GM23248 (cell line): ENCODE results near the gene TRAPPC2L. TPM values are rescaled to one million over a fixed set of nuclear protein-coding genes. Genes with fewer than 3 reads are reported as not detected.

Source experiments
- DNase-seq: peaks from one replicate; pipeline ENCODE4 v3.0.0-alpha.2; 2015
- H2AFZ ChIP-seq: fragments of 200-600 bp; sonication (generic); 2 replicates; pipeline ENCODE4 v1.6.1; 2016; ENCODE audit warnings: antibody characterized with exemption
- H3F3A ChIP-seq: fragments of 200-600 bp; sonication (generic); 2 replicates; pipeline ENCODE4 v1.6.1; 2016; ENCODE audit warnings: mild to moderate bottlenecking, antibody characterized with exemption, mixed run types; ENCODE audit not compliant: insufficient read depth
- H3K27ac ChIP-seq: fragments of 200-600 bp; sonication (generic); 2 replicates; pipeline ENCODE4 v1.5.1; 2016; ENCODE audit warnings: mild to moderate bottlenecking
- H3K27me3 ChIP-seq: fragments of 200-600 bp; sonication (generic); replicated peaks from 2 replicates; pipeline ENCODE4 v1.6.1; 2016; ENCODE audit warnings: mild to moderate bottlenecking; ENCODE audit not compliant: insufficient read depth
- H3K36me3 ChIP-seq: fragments of 200-600 bp; sonication (generic); 2 replicates; pipeline ENCODE4 v1.6.1; 2016; ENCODE audit warnings: low read depth, mild to moderate bottlenecking
- H3K4me1 ChIP-seq: fragments of 200-600 bp; sonication (generic); 2 replicates; pipeline ENCODE4 v1.6.1; 2016; ENCODE audit warnings: mild to moderate bottlenecking; ENCODE audit not compliant: insufficient read depth
- H3K4me2 ChIP-seq: fragments of 200-600 bp; sonication (generic); one replicate; pipeline ENCODE4 v1.6.1; 2016; ENCODE audit warnings: mild to moderate bottlenecking; ENCODE audit not compliant: unreplicated experiment
- H3K4me3 ChIP-seq: fragments of 200-600 bp; sonication (generic); 2 replicates; pipeline ENCODE4 v1.5.1; 2016; ENCODE audit warnings: mild to moderate bottlenecking
- H3K79me2 ChIP-seq: fragments of 200-600 bp; sonication (generic); 2 replicates; pipeline ENCODE4 v1.6.1; 2016; ENCODE audit warnings: mild to moderate bottlenecking; ENCODE audit not compliant: insufficient read depth
- H3K9ac ChIP-seq: fragments of 200-600 bp; sonication (generic); 2 replicates; pipeline ENCODE4 v1.6.1; 2016; ENCODE audit warnings: mild to moderate bottlenecking
- H3K9me2 ChIP-seq: fragments of 200-600 bp; sonication (generic); 2 replicates; pipeline ENCODE4 v1.6.1; 2016; ENCODE audit warnings: mixed run types, mild to moderate bottlenecking, moderate library complexity; ENCODE audit not compliant: insufficient read depth
- H3K9me3 ChIP-seq: fragments of 200-600 bp; sonication (generic); one replicate; pipeline ENCODE4 v1.6.1; 2017; ENCODE audit warnings: low read depth
- H4K20me1 ChIP-seq: fragments of 200-600 bp; sonication (generic); 2 replicates; pipeline ENCODE4 v1.6.0; 2016; ENCODE audit not compliant: insufficient read depth
- EZH2 ChIP-seq: fragments of 200-600 bp; sonication (generic); IDR thresholded peaks from 2 replicates; pipeline ENCODE4 v1.6.1; 2018; ENCODE audit warnings: antibody characterized with exemption, mild to moderate bottlenecking; ENCODE audit not compliant: insufficient read depth, poor library complexity, severe bottlenecking
- EZH2phosphoT487 ChIP-seq: fragments of 200-600 bp; sonication (generic); IDR thresholded peaks from 2 replicates; pipeline ENCODE4 v1.6.1; 2018; ENCODE audit warnings: antibody characterized with exemption, moderate library complexity, mild to moderate bottlenecking, low read depth; ENCODE audit not compliant: insufficient read depth
- WGBS, 2 experiments: methylation state at CpG; one replicate each; pipeline ENCODE4 v1.1.6; 2015 to 2017; ENCODE audit warnings: low lambda C conversion rate in 2 of 2, low coverage in 1 of 2; ENCODE audit errors: missing lambda C conversion rate in 2 of 2; 5-methylcytosine and 5-hydroxymethylcytosine counted together
- in situ Hi-C: fragments of 300-500 bp; cut with MboI; formaldehyde crosslinking; loops from 2 replicates; pipeline ENCODE4 v1.15.0; 2020
- polyA plus RNA-seq: library from polyadenylated mRNA; unstranded; fragments of >200 nt; fragmentation: Nextera tagmentation; extraction: Ambion mirVana; gene quantifications from 2 replicates; pipeline ENCODE4 v1.2.1, GENCODE V29; 2016
- total RNA-seq: library from RNA; depleted of rRNA; stranded (reverse); fragments of >200 nt; shearing (Covaris generic); gene quantifications from 2 replicates; pipeline ENCODE4 v1.2.3, GENCODE V29; 2014

The TRAPPC2L gene
- total and polyA plus RNA-seq, 2 experiments from 2014 or later = 18.7 to 83.2 TPM

- Histone ChIP-seq H2AFZ (no peak overlapping the region), H3K36me3 (no peaks in the 10 kb centered on the region), H3K9me3 (no peaks in the 10 kb centered on the region), H3K4me1 (peaks cover 8% of the 10 kb centered on the region; the same call in 1 of the 2 replicates), H3K9me2 (no peaks in the 10 kb centered on the region), H3K79me2 (peaks cover 27% of the 10 kb centered on the region; the same call in 1 of the 2 replicates), H3F3A (no peaks in the 10 kb centered on the region; the same call in 1 of the 2 replicates), H3K27ac (no peak overlapping the region), H3K4me3 (no peak overlapping the region), H3K4me2 (no peak overlapping the region), H3K27me3 (no peaks in the 10 kb centered on the region), H4K20me1 (no peaks in the 10 kb centered on the region), H3K9ac (no peak overlapping the region)
- in situ Hi-C loops = no loop called here
- DNase-seq = no peak
- WGBS, 2 experiments = 76 to 80% methylated on average over 18 to 20 of the region's 20 CpGs
- no peak for TF ChIP-seq EZH2phosphoT487
- no peak for TF ChIP-seq EZH2
Observed at GRCh38 chr16:88854306-88855111, 2.4 kb upstream of the TRAPPC2L start.

- Histone ChIP-seq H3K4me1 (peaks cover 8% of the 10 kb centered on the region; the same call in 1 of the 2 replicates), H3K9me2 (no peaks in the 10 kb centered on the region), H3K4me2 (no peak overlapping the region), H3K79me2 (peaks cover 27% of the 10 kb centered on the region; the same call in 1 of the 2 replicates), H3K36me3 (no peaks in the 10 kb centered on the region), H4K20me1 (no peaks in the 10 kb centered on the region), H3F3A (no peaks in the 10 kb centered on the region; the same call in 1 of the 2 replicates), H3K9ac (no peak overlapping the region), H3K27ac (no peak overlapping the region), H3K4me3 (no peak overlapping the region), H2AFZ (no peak overlapping the region), H3K9me3 (no peaks in the 10 kb centered on the region), H3K27me3 (no peaks in the 10 kb centered on the region)
- WGBS, 2 experiments = 79 to 81% methylated on average over 8 of the region's 8 CpGs
- DNase-seq = no peak
- no peak for TF ChIP-seq EZH2
- no peak for TF ChIP-seq EZH2phosphoT487
- in situ Hi-C loops = no loop called here
Observed at GRCh38 chr16:88855176-88855575, 1.8 kb upstream of the TRAPPC2L start.

- Histone ChIP-seq H3K36me3 (no peaks in the 10 kb centered on the region), H3K79me2 (peaks cover 27% of the 10 kb centered on the region; the same call in 1 of the 2 replicates), H3K4me1 (peaks cover 8% of the 10 kb centered on the region; the same call in 1 of the 2 replicates), H3K4me2 (peak overlapping the region; percentile 74), H3K9me3 (no peaks in the 10 kb centered on the region), H2AFZ (no peak overlapping the region), H3K27ac (no peak overlapping the region), H3F3A (no peaks in the 10 kb centered on the region; the same call in 1 of the 2 replicates), H3K9me2 (no peaks in the 10 kb centered on the region), H4K20me1 (no peaks in the 10 kb centered on the region), H3K9ac (peak overlapping the region; percentile 44; the same call in 1 of the 2 replicates), H3K4me3 (peak overlapping the region; percentile 71), H3K27me3 (no peaks in the 10 kb centered on the region)
- 79 to 80% methylated on average over 12 to 13 of the region's 13 CpGs for WGBS, 2 experiments
- in situ Hi-C loops = no loop called here
- DNase-seq = no peak
- no peak for TF ChIP-seq EZH2
- TF ChIP-seq EZH2phosphoT487 = no peak
Observed at GRCh38 chr16:88855736-88856121, 1.2 kb upstream of the TRAPPC2L start.

GRCh38 chr16:88856122-88856827 is 652 bp upstream of the TRAPPC2L start:
- no peak overlapping the region for H2AFZ ChIP-seq
- no peaks in the 10 kb centered on the region for H3K9me2 ChIP-seq
- no peaks in the 10 kb centered on the region for H3K36me3 ChIP-seq
- H3K9ac ChIP-seq = peak overlapping the region; percentile 79
- DNase-seq = peak; percentile 24
- no peaks in the 10 kb centered on the region for H3K9me3 ChIP-seq
- H3K27ac ChIP-seq = no peak overlapping the region
- TF ChIP-seq EZH2phosphoT487 (no peak), EZH2 (no peak)
- 9 to 18% methylated on average over 22 to 47 of the region's 53 CpGs for WGBS, 2 experiments
- H4K20me1 ChIP-seq = no peaks in the 10 kb centered on the region
- H3K27me3 ChIP-seq = no peaks in the 10 kb centered on the region
- in situ Hi-C loops = no loop called here
- H3K4me3 ChIP-seq = peak overlapping the region; percentile 92
- H3K4me1 ChIP-seq = peaks cover 8% of the 10 kb centered on the region; the same call in 1 of the 2 replicates
- peaks cover 27% of the 10 kb centered on the region; the same call in 1 of the 2 replicates for H3K79me2 ChIP-seq
- peak overlapping the region; percentile 74 for H3K4me2 ChIP-seq
- H3F3A ChIP-seq = no peaks in the 10 kb centered on the region; the same call in 1 of the 2 replicates
